DND-41 (cell line): ENCODE results near the gene CIITA.

ENCODE experiments used
- ATAC-seq: fragments of 200-7000 bp; cut with Tn5 transposase; 3 replicates; pipeline ENCODE4 v1.9.1; 2021; ENCODE audit warnings: low read depth; ENCODE audit not compliant: insufficient read depth
- DNase-seq: peaks from one replicate; pipeline ENCODE4 v3.0.0-alpha.2; 2020
- H2AFZ ChIP-seq: 2 replicates; pipeline ENCODE4 v1.6.0; 2012; ENCODE audit warnings: low read depth, low read length
- H3K27ac ChIP-seq: 2 replicates; pipeline ENCODE4 v1.5.1; 2012; ENCODE audit warnings: low read length, inconsistent platforms
- H3K27me3 ChIP-seq: fragments of 200-600 bp; sonication (generic); 2 replicates; pipeline ENCODE4 v1.6.0; 2012; ENCODE audit warnings: low read length, mild to moderate bottlenecking, inconsistent platforms; ENCODE audit not compliant: insufficient read depth, poor library complexity
- H3K36me3 ChIP-seq: 2 replicates; pipeline ENCODE4 v1.5.1; 2012; ENCODE audit warnings: low read length, inconsistent platforms; ENCODE audit not compliant: insufficient read depth
- H3K4me1 ChIP-seq: 2 replicates; pipeline ENCODE4 v1.5.1; 2012; ENCODE audit warnings: mild to moderate bottlenecking, low read length; ENCODE audit not compliant: insufficient read depth
- H3K4me2 ChIP-seq: 2 replicates; pipeline ENCODE4 v1.6.0; 2012; ENCODE audit warnings: mild to moderate bottlenecking, moderate library complexity, low read length, inconsistent platforms; ENCODE audit not compliant: insufficient read depth
- H3K4me3 ChIP-seq, 2 experiments: fragments of 200-600 bp in 1 of 2; shearing (Covaris generic) in 1 of 2; 2 replicates each; pipeline ENCODE4 v1.5.1; 2012 to 2016; ENCODE audit warnings: inconsistent platforms in 2 of 2, low read length in 2 of 2, mild to moderate bottlenecking in 2 of 2, low read depth in 1 of 2, moderate library complexity in 1 of 2
- H3K79me2 ChIP-seq: 2 replicates; pipeline ENCODE4 v1.6.0; 2012; ENCODE audit warnings: low read length, inconsistent platforms; ENCODE audit not compliant: insufficient read depth
- H3K9ac ChIP-seq: 2 replicates; pipeline ENCODE4 v1.6.0; 2012; ENCODE audit warnings: low read depth, mild to moderate bottlenecking, inconsistent platforms, low read length, moderate library complexity
- H3K9me3 ChIP-seq: 2 replicates; pipeline ENCODE4 v1.5.1; 2012; ENCODE audit warnings: low read length, moderate library complexity, mild to moderate bottlenecking, inconsistent platforms; ENCODE audit not compliant: insufficient read depth, severe bottlenecking
- H4K20me1 ChIP-seq: 2 replicates; pipeline ENCODE4 v1.6.0; 2012; ENCODE audit warnings: low read length; ENCODE audit not compliant: insufficient read depth
- EZH2 ChIP-seq: IDR thresholded peaks from 3 replicates; pipeline ENCODE4 v1.6.1; 2012; ENCODE audit warnings: borderline replicate concordance, low read depth, mild to moderate bottlenecking, moderate library complexity, low read length, inconsistent platforms; ENCODE audit not compliant: severe bottlenecking
- TF ChIP-seq, protein P1 (sequence below): IDR thresholded peaks from 2 replicates; pipeline ENCODE4 v1.5.1; 2012; ENCODE audit warnings: borderline replicate concordance, low read length, moderate library complexity, mild to moderate bottlenecking; ENCODE audit not compliant: poor library complexity, severe bottlenecking; ENCODE audit errors: extremely low read depth

The CIITA gene

DNA sequence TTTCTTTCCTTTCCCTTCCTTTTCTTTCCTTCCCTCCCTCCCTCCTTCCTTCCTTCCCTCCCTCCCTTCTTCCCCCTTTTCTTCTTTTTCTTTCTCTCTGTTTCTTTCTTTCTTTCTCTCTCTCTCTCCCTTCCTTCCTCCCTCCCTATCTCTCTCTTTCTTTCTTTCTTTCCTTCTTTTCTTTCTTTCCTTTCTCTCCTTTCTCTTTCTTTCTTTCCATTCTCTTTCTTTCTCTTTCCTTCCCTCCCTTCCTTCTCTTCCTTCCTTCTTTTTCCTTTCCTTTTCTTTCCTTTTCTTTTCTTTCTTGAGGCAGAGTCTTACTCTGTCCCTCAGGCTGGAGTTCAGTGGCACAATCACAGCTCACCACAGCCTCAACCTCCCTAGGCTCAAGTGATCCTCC is 34.3 kb downstream of the CIITA start:
- Histone ChIP-seq H3K9ac (no peak overlapping the region), H3K9me3 (no peaks in the 10 kb centered on the region), H3K79me2 (no peaks in the 10 kb centered on the region), H3K4me2 (no peak overlapping the region), H3K4me1 (no peaks in the 10 kb centered on the region), H3K36me3 (no peaks in the 10 kb centered on the region), H4K20me1 (no peaks in the 10 kb centered on the region), H3K27ac (no peak overlapping the region), H3K27me3 (no peaks in the 10 kb centered on the region), H2AFZ (no peak overlapping the region), H3K4me3 (no peak overlapping the region)
- TF ChIP-seq, protein P1, sequence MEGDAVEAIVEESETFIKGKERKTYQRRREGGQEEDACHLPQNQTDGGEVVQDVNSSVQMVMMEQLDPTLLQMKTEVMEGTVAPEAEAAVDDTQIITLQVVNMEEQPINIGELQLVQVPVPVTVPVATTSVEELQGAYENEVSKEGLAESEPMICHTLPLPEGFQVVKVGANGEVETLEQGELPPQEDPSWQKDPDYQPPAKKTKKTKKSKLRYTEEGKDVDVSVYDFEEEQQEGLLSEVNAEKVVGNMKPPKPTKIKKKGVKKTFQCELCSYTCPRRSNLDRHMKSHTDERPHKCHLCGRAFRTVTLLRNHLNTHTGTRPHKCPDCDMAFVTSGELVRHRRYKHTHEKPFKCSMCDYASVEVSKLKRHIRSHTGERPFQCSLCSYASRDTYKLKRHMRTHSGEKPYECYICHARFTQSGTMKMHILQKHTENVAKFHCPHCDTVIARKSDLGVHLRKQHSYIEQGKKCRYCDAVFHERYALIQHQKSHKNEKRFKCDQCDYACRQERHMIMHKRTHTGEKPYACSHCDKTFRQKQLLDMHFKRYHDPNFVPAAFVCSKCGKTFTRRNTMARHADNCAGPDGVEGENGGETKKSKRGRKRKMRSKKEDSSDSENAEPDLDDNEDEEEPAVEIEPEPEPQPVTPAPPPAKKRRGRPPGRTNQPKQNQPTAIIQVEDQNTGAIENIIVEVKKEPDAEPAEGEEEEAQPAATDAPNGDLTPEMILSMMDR = no peak
- TF ChIP-seq EZH2 = no peak
- DNase-seq (no peak), ATAC-seq (no peak)

DNA sequence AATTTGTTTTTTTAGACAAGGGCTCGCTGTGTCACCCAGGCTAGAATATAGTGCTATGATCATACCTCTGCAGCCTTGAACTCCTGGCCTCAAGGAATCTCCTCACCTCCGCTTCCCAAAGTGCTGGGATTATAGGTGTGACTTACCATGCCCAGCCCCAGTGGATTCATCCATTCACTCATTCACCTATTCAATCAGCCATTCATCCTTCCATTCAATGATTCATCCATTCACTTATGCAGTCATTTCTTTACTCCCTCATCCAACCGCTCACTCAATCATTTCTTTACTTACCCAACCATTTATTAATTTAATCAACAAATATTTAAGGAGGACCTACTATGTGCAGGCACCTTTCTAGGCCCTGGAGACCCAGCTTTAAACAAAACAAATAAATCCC is 39.5 kb downstream of the CIITA start:
- no peak overlapping the region for H3K4me2 ChIP-seq
- H4K20me1 ChIP-seq = no peaks in the 10 kb centered on the region
- H3K9me3 ChIP-seq = no peaks in the 10 kb centered on the region
- no peaks in the 10 kb centered on the region for H3K79me2 ChIP-seq
- H3K4me1 ChIP-seq = no peaks in the 10 kb centered on the region
- H3K36me3 ChIP-seq = no peaks in the 10 kb centered on the region
- H3K27ac ChIP-seq = no peak overlapping the region
- ATAC-seq (no peak), DNase-seq (no peak)
- H2AFZ ChIP-seq = no peak overlapping the region
- no peak overlapping the region for H3K9ac ChIP-seq
- H3K4me3 ChIP-seq = no peak overlapping the region
- no peaks in the 10 kb centered on the region for H3K27me3 ChIP-seq
- TF ChIP-seq, protein P1 = no peak
- TF ChIP-seq EZH2 = no peak

DNA sequence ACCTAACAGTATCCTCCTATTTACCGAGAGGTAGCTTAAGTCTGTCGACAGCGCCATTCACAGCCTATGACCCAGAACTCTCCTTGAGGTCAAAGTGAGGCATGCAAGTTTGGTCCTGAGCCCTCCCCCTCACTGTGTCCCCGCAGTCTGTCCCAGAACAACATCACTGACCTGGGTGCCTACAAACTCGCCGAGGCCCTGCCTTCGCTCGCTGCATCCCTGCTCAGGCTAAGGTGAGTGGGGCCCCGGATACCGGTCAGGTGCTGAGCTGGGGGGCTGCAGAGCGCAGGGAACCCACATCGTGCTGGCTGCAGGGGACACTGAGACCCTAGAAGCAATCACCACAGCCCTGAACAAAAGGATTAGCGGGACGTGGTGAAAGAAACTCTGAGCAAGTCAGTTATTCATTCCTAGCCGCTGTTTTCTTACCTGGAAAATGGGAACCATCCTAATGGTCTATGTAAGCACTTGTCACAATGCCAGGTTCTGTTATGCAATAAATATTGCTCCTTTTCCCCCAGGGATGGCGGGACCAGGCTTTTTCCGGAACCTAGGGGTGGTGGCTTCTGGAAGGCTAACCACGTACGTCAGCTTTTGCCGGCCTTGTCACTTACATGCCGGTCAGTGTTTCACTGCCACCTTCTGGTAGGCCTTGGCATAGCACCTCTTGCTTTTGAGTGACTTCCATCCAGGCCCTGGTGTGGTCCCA is 41.4 kb downstream of the CIITA start:
- H4K20me1 ChIP-seq = no peaks in the 10 kb centered on the region
- no peak overlapping the region for H3K27ac ChIP-seq
- no peaks in the 10 kb centered on the region for H3K27me3 ChIP-seq
- H3K36me3 ChIP-seq = no peaks in the 10 kb centered on the region
- no peak overlapping the region for H3K4me3 ChIP-seq
- no peak overlapping the region for H3K4me2 ChIP-seq
- no peak overlapping the region for H3K9ac ChIP-seq
- ATAC-seq = peak; percentile 83
- H3K4me1 ChIP-seq = no peaks in the 10 kb centered on the region
- peak; percentile 77 for DNase-seq
- no peaks in the 10 kb centered on the region for H3K79me2 ChIP-seq
- no peak for TF ChIP-seq EZH2
- TF ChIP-seq, protein P1 = peak; percentile 98
- H2AFZ ChIP-seq = 0 out of 2 replicates have a peak overlapping the region, but pooled peaks have one; percentile 18
- no peaks in the 10 kb centered on the region for H3K9me3 ChIP-seq

DNA sequence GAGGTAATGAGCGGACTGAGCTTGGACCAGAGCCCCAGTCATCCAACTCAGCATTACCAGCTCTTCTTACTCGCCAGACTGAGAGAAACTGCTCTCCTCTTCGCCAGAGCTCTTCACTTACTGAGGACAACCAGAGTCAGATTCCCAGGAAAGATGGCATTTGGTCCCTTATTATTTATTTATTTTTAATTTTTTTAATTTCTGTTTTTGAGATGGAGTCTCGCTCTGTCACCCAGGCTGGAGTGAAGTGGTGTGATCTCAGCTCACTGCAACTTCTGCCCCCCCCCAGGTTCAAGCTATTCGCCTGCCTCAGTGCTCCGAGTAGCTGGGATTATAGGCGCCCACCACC is 42.0 kb downstream of the CIITA start:
- ATAC-seq = no peak

More for the DNA sequence above, 42.0 kb downstream of the CIITA start:
- no peak overlapping the region for H2AFZ ChIP-seq
- H3K4me1 ChIP-seq = no peaks in the 10 kb centered on the region
- no peaks in the 10 kb centered on the region for H3K79me2 ChIP-seq
- no peaks in the 10 kb centered on the region for H3K27me3 ChIP-seq
- H3K36me3 ChIP-seq = no peaks in the 10 kb centered on the region
- no peak for DNase-seq
- H4K20me1 ChIP-seq = no peaks in the 10 kb centered on the region
- no peak overlapping the region for H3K4me3 ChIP-seq
- TF ChIP-seq, protein P1 = no peak
- no peak for TF ChIP-seq EZH2
- no peaks in the 10 kb centered on the region for H3K9me3 ChIP-seq
- no peak overlapping the region for H3K4me2 ChIP-seq
- H3K27ac ChIP-seq = no peak overlapping the region
- H3K9ac ChIP-seq = no peak overlapping the region
